Measurements from ENCODE around the gene GALNT11. TPM values are rescaled to one million over a fixed set of nuclear protein-coding genes. Genes with fewer than 3 reads are reported as not detected.
"Not testable (repeated sequence)": the region's sequence is repeated elsewhere in the genome, so short reads cannot be mapped to it uniquely, and the experiment has no call there.

Gene GALNT11
- total RNA-seq, 1 donor from 2014 or later = 22.1 TPM

DNA sequence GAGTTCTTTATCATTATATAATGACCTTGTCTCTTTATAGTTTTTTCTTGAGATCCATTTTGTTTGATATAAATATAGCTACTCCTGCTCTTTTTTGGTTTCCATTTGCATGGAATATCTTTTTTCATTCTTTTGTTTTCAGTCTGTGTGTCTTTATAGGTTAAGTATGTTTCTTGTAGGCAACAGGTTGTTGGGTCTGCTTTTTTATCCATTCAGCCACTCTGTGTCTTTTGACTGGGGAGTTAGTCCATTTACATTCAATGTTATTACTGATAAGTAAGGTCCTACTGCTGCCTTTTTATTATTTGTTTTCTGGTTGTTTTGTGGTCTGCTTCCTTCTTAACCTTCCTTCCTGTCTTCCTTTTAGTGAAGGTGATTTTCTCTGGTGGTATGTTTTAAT lies 21.1 kb downstream of the GALNT11 start:
- Mint-ChIP-seq H3K9me3 (peaks cover 27% of the 10 kb centered on the region), H3K4me1 (peaks cover 13% of the 10 kb centered on the region), H3K27me3 (no peaks in the 10 kb centered on the region), H3K27ac (no peak overlapping the region), H3K4me3 (no peak overlapping the region), H3K36me3 (ENCODE audit: low read depth) (peaks cover 17% of the 10 kb centered on the region)
- intact Hi-C loops (cut with micrococcal nuclease) = no loop called here
- no peak for DNase-seq

DNA sequence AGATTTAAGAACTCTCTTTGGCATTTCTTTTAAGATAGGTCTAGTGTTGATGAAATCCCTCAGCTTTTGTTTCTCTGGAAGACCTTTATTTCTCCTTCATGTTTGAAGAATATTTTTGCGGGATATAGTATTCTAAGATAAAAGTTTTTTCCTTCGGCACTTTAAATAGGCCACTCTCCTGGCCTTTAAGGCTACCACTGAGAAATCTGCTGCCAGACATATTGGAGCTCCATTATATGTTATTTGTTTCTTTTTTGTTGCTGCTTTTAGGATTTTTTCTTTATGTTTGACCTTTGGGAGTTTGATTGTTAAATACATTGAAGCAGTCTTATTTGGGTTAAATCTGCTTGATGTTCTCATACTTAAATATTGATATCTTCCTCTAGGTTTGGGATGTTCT lies 22.6 kb downstream of the GALNT11 start:
- Mint-ChIP-seq H3K9me3 (peaks cover 21% of the 10 kb centered on the region), H3K27ac (no peak overlapping the region), H3K4me3 (no peak overlapping the region), H3K4me1 (peaks cover 13% of the 10 kb centered on the region), H3K36me3 (ENCODE audit: low read depth) (peaks cover 17% of the 10 kb centered on the region), H3K27me3 (no peaks in the 10 kb centered on the region)
- no peak for DNase-seq
- intact Hi-C loops (cut with micrococcal nuclease) = no loop called here

DNA sequence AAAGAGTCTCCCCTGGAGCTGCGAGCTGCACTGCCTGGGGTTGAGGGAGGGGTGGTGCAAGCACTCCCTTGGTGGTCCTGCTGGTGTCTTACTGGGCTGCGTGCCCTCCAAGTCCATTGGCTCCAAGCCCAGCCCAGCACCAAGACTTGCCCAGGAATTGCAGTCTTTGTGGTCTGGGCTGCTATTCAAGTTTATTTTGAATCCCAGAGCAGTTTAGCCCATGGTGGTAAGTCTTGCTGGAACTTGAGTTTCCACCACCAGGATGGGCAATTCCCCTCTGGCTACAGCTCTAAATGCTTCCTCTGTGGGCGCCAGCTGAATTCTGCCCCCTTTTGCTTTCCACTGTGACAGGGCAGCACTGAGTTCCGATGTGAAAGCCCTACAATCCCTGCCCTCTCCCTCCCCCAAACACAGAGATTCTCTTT lies 25.1 kb downstream of the GALNT11 start:
- Mint-ChIP-seq H3K27me3 (no peaks in the 10 kb centered on the region), H3K9me3 (peaks cover 12% of the 10 kb centered on the region), H3K4me3 (no peak overlapping the region), H3K36me3 (ENCODE audit: low read depth) (peaks cover 12% of the 10 kb centered on the region), H3K4me1 (peaks cover 11% of the 10 kb centered on the region), H3K27ac (no peak overlapping the region)
- intact Hi-C loops (cut with micrococcal nuclease) = no loop called here
- no peak for DNase-seq

DNA sequence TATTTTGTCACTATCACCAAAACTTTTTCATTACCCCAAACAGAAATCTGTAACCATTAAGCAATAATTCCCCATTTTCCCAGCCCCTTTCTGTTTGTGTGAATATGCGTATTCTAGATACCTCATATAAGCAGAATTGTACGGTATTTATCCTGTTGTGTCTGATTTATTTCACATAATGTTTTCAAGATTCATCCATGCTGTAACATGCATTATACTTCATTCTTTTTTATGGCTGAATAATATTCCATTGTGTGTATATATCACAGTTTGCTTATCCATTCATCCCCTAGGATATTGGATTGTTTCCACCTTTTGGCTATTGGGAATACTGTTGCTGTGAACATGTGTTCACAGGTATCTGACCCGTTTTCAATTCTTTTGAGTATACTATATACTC lies 26.5 kb downstream of the GALNT11 start:
- intact Hi-C loops (cut with micrococcal nuclease) = no loop called here
- peaks cover 2% of the 10 kb centered on the region for H3K36me3 Mint-ChIP-seq (ENCODE audit: low read depth)
- H3K27me3 Mint-ChIP-seq = no peaks in the 10 kb centered on the region
- H3K4me3 Mint-ChIP-seq = no peak overlapping the region
- no peaks in the 10 kb centered on the region for H3K9me3 Mint-ChIP-seq
- DNase-seq = no peak
- H3K27ac Mint-ChIP-seq = no peak overlapping the region
- no peaks in the 10 kb centered on the region for H3K4me1 Mint-ChIP-seq

DNA sequence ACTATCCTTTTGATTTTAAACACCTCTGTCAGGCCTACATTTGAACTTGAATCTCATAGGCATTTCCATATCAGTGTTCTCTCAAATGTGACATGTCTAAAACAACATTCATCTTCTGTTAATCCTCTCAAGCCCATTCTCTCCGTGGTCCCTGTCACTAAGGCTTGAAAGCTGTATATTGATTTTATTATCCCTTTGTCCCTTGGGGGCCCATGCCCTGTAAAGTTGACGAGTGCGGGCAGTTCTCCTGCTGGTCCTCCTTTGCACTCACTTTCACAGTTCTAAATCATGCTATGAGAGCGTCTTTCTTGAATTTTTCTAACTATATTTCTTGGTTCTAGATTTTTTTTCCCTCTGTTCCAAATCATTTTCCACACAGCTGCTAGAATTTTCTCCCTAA lies 27.3 kb downstream of the GALNT11 start:
- Mint-ChIP-seq H3K36me3 (ENCODE audit: low read depth) (peaks cover 2% of the 10 kb centered on the region), H3K27ac (no peak overlapping the region), H3K27me3 (no peaks in the 10 kb centered on the region), H3K4me1 (no peaks in the 10 kb centered on the region), H3K9me3 (peaks cover 1% of the 10 kb centered on the region), H3K4me3 (no peak overlapping the region)
- intact Hi-C loops (cut with micrococcal nuclease) = no loop called here
- no peak for DNase-seq

- no peak overlapping the region for H3K4me3 Mint-ChIP-seq
- peaks cover 10% of the 10 kb centered on the region for H3K36me3 Mint-ChIP-seq (ENCODE audit: low read depth)
- intact Hi-C loops (cut with micrococcal nuclease) = no loop called here
- H3K4me1 Mint-ChIP-seq = no peaks in the 10 kb centered on the region
- no peak for DNase-seq
- peaks cover 3% of the 10 kb centered on the region for H3K9me3 Mint-ChIP-seq
- no peak overlapping the region for H3K27ac Mint-ChIP-seq
- H3K27me3 Mint-ChIP-seq = no peaks in the 10 kb centered on the region
Observed at GRCh38 chr7:152054367-152055230, 29.1 kb downstream of the GALNT11 start.

DNA sequence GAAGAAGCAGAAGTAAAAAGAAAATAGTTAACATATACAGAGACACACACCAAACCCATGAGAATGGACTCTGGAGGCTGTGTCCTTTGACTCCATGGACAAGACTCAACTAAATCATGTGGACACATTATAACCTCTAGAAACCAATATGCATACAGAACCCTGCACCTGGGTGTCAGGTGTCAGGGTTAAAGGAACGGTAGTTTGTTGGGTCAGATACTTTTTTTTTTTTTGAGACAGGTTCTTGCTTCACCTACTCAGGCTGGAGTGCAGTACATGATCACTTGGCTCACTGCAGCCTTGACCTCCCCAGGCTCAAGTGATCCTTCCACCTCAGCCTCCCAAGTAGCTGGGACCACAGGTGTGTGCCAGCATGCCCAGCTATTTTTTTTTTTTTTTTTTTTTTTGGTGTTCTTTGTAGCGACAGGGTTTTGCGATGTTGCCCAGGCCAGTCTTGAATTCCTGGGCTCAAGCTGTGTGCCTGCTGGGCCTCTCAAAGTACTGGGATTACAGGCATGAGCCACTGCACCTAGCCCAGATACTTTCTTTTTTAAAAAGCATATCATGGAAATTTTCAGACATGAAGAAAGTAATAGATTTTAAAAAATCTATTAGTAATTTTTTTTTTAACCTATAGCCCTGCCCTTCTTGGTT lies 31.3 kb downstream of the GALNT11 start:
- no peak overlapping the region for H3K4me3 Mint-ChIP-seq
- H3K27me3 Mint-ChIP-seq = no peaks in the 10 kb centered on the region
- no peak overlapping the region for H3K27ac Mint-ChIP-seq
- peaks cover 11% of the 10 kb centered on the region for H3K36me3 Mint-ChIP-seq (ENCODE audit: low read depth)
- intact Hi-C loops (cut with micrococcal nuclease) = no loop called here
- no peaks in the 10 kb centered on the region for H3K4me1 Mint-ChIP-seq
- peaks cover 3% of the 10 kb centered on the region for H3K9me3 Mint-ChIP-seq
- no peak for DNase-seq

DNA sequence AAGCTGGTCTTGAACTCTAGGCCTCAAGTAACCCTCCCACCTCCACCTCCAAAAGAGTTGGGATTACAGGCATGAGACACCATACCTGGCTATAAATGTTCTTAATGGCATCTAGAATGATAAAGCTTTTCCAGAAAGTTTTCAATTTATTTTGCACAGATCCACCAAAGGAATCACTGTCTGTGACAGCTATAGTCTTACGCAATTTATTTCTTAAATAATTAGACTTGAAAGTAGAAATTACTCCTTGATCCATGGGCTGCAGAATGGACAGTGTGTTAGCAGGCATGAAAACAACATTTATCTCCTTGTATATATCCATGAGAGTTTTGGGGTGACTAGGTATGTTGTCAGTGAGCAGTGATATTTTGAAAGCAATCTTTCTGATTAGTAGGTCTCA lies 33.8 kb downstream of the GALNT11 start:
- peaks cover 12% of the 10 kb centered on the region for H3K36me3 Mint-ChIP-seq (ENCODE audit: low read depth)
- H3K27me3 Mint-ChIP-seq = no peaks in the 10 kb centered on the region
- DNase-seq = no peak
- no peak overlapping the region for H3K4me3 Mint-ChIP-seq
- intact Hi-C loops (cut with micrococcal nuclease) = no loop called here
- peaks cover 8% of the 10 kb centered on the region for H3K9me3 Mint-ChIP-seq
- H3K27ac Mint-ChIP-seq = no peak overlapping the region
- H3K4me1 Mint-ChIP-seq = no peaks in the 10 kb centered on the region

DNA sequence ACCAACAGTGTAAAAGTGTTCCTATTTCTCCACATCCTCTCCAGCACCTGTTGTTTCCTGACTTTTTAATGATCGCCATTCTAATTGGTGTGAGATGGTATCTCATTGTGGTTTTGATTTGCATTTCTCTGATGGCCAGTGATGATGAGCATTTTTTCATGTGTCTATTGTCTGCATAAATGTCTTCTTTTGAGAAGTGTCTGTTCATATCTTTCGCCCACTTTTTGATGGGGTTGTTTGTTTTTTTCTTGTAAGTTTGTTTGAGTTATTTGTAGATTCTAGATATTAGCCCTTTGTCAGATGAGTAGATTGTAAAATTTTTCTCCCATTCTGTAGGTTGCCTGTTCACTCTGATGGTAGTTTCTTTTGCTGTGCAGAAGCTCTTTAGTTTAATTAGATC lies 35.6 kb downstream of the GALNT11 start:
- H3K27me3 Mint-ChIP-seq; intact Hi-C loops (cut with micrococcal nuclease); H3K4me3 Mint-ChIP-seq: not testable (repeated sequence)

GRCh38 chr7:152063192-152063591 lies 37.7 kb downstream of the GALNT11 start:
- Mint-ChIP-seq H3K9me3 (peaks cover 11% of the 10 kb centered on the region), H3K36me3 (ENCODE audit: low read depth) (peaks cover 12% of the 10 kb centered on the region)
- H3K27ac Mint-ChIP-seq; intact Hi-C loops (cut with micrococcal nuclease); H3K4me3 Mint-ChIP-seq; DNase-seq; H3K27me3 Mint-ChIP-seq; H3K4me1 Mint-ChIP-seq: not testable (repeated sequence)

More for the DNA sequence above, 35.6 kb downstream of the GALNT11 start:
- H3K27ac Mint-ChIP-seq, H3K9me3 Mint-ChIP-seq, H3K4me1 Mint-ChIP-seq, DNase-seq: not testable (repeated sequence)
- H3K36me3 Mint-ChIP-seq (ENCODE audit: low read depth) = peaks cover 12% of the 10 kb centered on the region

DNA sequence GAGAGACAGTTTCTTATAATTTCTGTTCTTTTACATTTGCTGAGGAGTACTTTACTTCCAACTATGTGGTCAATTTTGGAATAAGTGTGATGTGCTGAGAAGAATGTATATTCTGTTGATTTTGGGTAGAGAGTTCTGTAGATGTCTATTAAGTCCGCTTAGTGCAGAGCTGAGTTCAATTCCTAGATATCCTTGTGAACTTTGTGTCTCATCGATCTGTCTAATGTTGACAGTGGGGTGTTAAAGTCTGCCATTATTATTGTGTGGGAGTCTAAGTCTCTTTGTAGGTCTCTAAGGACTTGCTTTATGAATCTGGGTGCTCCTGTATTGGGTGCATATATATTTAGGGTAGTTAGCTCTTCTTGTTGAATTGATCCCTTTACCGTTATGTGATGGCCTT lies 38.3 kb downstream of the GALNT11 start:
- H3K27me3 Mint-ChIP-seq; H3K4me1 Mint-ChIP-seq; intact Hi-C loops (cut with micrococcal nuclease); DNase-seq; H3K4me3 Mint-ChIP-seq; H3K27ac Mint-ChIP-seq: not testable (repeated sequence)
- H3K36me3 Mint-ChIP-seq (ENCODE audit: low read depth) = peaks cover 11% of the 10 kb centered on the region
- H3K9me3 Mint-ChIP-seq = peaks cover 11% of the 10 kb centered on the region

DNA sequence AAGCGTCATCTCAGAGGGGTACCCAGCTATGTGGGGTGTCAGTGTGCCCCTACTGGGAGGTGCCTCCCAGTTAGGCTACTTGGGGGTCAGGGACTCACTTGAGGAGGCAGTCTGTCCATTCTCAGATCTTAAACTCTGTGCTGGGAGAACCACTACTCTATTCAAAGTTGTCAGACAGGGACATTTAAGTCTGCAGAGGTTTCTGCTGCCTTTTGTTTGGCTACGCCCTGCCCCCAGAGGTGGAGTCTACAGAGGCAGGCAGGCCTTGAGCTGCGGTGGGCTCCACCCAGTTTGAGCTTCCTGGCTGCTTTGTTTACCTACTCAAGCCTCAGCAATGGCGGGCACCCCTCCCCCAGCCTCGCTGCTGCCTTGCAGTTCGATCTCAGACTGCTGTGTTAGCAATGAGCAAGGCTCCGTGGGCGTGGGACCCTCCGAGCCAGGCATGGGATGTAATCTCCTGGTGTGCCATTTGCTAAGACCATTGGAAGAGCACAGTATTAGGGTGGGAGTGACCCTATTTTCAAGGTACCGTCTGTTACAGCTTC lies 40.4 kb downstream of the GALNT11 start:
- peaks cover 17% of the 10 kb centered on the region for H3K36me3 Mint-ChIP-seq (ENCODE audit: low read depth)
- H3K27ac Mint-ChIP-seq; H3K27me3 Mint-ChIP-seq; DNase-seq; H3K4me3 Mint-ChIP-seq; H3K4me1 Mint-ChIP-seq; intact Hi-C loops (cut with micrococcal nuclease): not testable (repeated sequence)
- peaks cover 18% of the 10 kb centered on the region for H3K9me3 Mint-ChIP-seq

GRCh38 chr7:152072421-152072820 lies 46.9 kb downstream of the GALNT11 start:
- Mint-ChIP-seq H3K4me3 (no peak overlapping the region), H3K27me3 (no peaks in the 10 kb centered on the region), H3K9me3 (peaks cover 8% of the 10 kb centered on the region), H3K27ac (no peak overlapping the region), H3K4me1 (peaks cover 4% of the 10 kb centered on the region), H3K36me3 (ENCODE audit: low read depth) (peaks cover 12% of the 10 kb centered on the region)
- intact Hi-C loops (cut with micrococcal nuclease) = no loop called here
- no peak for DNase-seq

DNA sequence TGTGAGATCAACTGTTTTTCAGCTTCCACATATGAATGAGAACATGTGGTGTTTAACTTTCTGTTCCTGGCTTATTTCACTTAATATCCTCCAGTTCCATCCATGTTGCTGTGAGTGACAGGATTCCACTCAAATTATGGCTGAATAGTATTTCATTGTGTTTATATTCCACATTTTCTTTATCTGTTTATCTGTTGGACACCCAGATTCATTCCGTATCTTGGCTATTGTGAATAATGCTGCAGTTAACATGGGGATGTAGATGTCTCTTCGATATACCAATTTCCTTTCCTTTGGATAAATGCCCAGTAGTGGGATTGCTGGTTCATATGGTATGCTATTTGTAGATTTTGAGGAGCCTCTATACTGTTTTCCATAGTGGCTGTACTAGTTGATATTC lies 47.9 kb downstream of the GALNT11 start:
- Mint-ChIP-seq H3K4me1 (peaks cover 12% of the 10 kb centered on the region), H3K36me3 (ENCODE audit: low read depth) (peaks cover 12% of the 10 kb centered on the region), H3K4me3 (no peak overlapping the region), H3K27me3 (no peaks in the 10 kb centered on the region), H3K9me3 (peaks cover 7% of the 10 kb centered on the region), H3K27ac (no peak overlapping the region)
- intact Hi-C loops (cut with micrococcal nuclease) = no loop called here
- no peak for DNase-seq

Data from activated CD4-positive, alpha-beta T cell treated with anti-CD3 and anti-CD28 coated beads, Interleukin-2, amount 10 ng/mL, durations not matched to agents 24 days and 14 days (primary cell).